ENCODE results near the gene SHC2. TPM values are rescaled to one million over a fixed set of nuclear protein-coding genes. Genes with fewer than 3 reads are reported as not detected.

SHC2 gene
- total and polyA plus RNA-seq, 2 experiments from 2014 or later: 39.9 to 56.9 TPM

GRCh38 chr19:488505-489417, 27.9 kb upstream of the SHC2 start:
- Histone ChIP-seq H3K4me1 (ENCODE audit: low read depth) (peaks cover 5% of the 10 kb centered on the region), H3K9me3 (ENCODE audit: low read depth) (no peaks in the 10 kb centered on the region), H3K36me3 (no peaks in the 10 kb centered on the region), H3K27ac (peak overlapping the region; percentile 94), H3K4me3 (peak overlapping the region; percentile 87), H3K27me3 (no peaks in the 10 kb centered on the region)
- no peak for TF ChIP-seq CTCF (IDR thresholded peaks at IDR 0.05; ENCODE audit: low read depth, low read length)
- peak; percentile 97 to 98 for DNase-seq (ENCODE audit: low read depth in 1 of 2, low spot score in 1 of 2)

GRCh38 chr19:485583-486236, 24.9 kb upstream of the SHC2 start:
- no peak for TF ChIP-seq CTCF (IDR thresholded peaks at IDR 0.05; ENCODE audit: low read depth, low read length)
- DNase-seq (ENCODE audit: low read depth in 1 of 2, low spot score in 1 of 2): peak in 1 of 2 donors; percentile 60
- no peak overlapping the region for H3K27ac ChIP-seq
- H3K36me3 ChIP-seq: no peaks in the 10 kb centered on the region
- no peaks in the 10 kb centered on the region for H3K27me3 ChIP-seq
- no peak overlapping the region for H3K4me3 ChIP-seq
- H3K9me3 ChIP-seq (ENCODE audit: low read depth): no peaks in the 10 kb centered on the region
- H3K4me1 ChIP-seq (ENCODE audit: low read depth): peaks cover 5% of the 10 kb centered on the region

GRCh38 chr19:485077-485476, 24.2 kb upstream of the SHC2 start:
- DNase-seq (ENCODE audit: low read depth in 1 of 2, low spot score in 1 of 2): no peak
- no peaks in the 10 kb centered on the region for H3K9me3 ChIP-seq (ENCODE audit: low read depth)
- no peaks in the 10 kb centered on the region for H3K36me3 ChIP-seq
- TF ChIP-seq CTCF (IDR thresholded peaks at IDR 0.05; ENCODE audit: low read depth, low read length): no peak
- peaks cover 4% of the 10 kb centered on the region for H3K4me1 ChIP-seq (ENCODE audit: low read depth)
- no peak overlapping the region for H3K27ac ChIP-seq
- H3K4me3 ChIP-seq: no peak overlapping the region
- no peaks in the 10 kb centered on the region for H3K27me3 ChIP-seq

- no peak overlapping the region for H3K4me3 ChIP-seq
- no peaks in the 10 kb centered on the region for H3K4me1 ChIP-seq (ENCODE audit: low read depth)
- H3K27me3 ChIP-seq: no peaks in the 10 kb centered on the region
- no peak for TF ChIP-seq CTCF (IDR thresholded peaks at IDR 0.05; ENCODE audit: low read depth, low read length)
- H3K9me3 ChIP-seq (ENCODE audit: low read depth): no peaks in the 10 kb centered on the region
- H3K36me3 ChIP-seq: no peaks in the 10 kb centered on the region
- DNase-seq (ENCODE audit: low read depth in 1 of 2, low spot score in 1 of 2): no peak
- no peak overlapping the region for H3K27ac ChIP-seq
Observed at GRCh38 chr19:484494-484893, 23.7 kb upstream of the SHC2 start.

- no peaks in the 10 kb centered on the region for H3K36me3 ChIP-seq
- no peaks in the 10 kb centered on the region for H3K9me3 ChIP-seq (ENCODE audit: low read depth)
- no peak for DNase-seq (ENCODE audit: low read depth in 1 of 2, low spot score in 1 of 2)
- H3K4me1 ChIP-seq (ENCODE audit: low read depth): no peaks in the 10 kb centered on the region
- H3K27me3 ChIP-seq: no peaks in the 10 kb centered on the region
- H3K4me3 ChIP-seq: no peak overlapping the region
- TF ChIP-seq CTCF (IDR thresholded peaks at IDR 0.05; ENCODE audit: low read depth, low read length): no peak
- no peak overlapping the region for H3K27ac ChIP-seq
Observed at GRCh38 chr19:483332-484072, 22.7 kb upstream of the SHC2 start.

Measured in cardiac muscle cell (in vitro differentiated cells and primary cell).